Spleen (tissue), 7 donors: ENCODE data around the gene CTLA4.

Experiments
- POLR2A ChIP-seq, 3 donors: fragments of 450-650 bp; IDR thresholded peaks; one replicate each; pipeline ENCODE4 v1.5.1; 2017; ENCODE audit warnings: antibody characterized with exemption in 3 of 3, mild to moderate bottlenecking in 1 of 3
- POLR2AphosphoS5 ChIP-seq, 3 donors: sonication (generic); formaldehyde crosslinking; IDR thresholded peaks; one replicate each; pipeline ENCODE4 v1.5.1; 2017; ENCODE audit warnings: antibody characterized with exemption in 3 of 3
- TF ChIP-seq, protein P1 (sequence below), 11 experiments: fragments of 200-600 bp in 7 of 11; fragments of 450-650 bp in 4 of 11; sonication (generic) in 4 of 11; IDR thresholded peaks in 8 of 11; conservative IDR thresholded peaks in 3 of 11; 1 replicate in 7 of 11; 2 replicates in 4 of 11; pipeline versions ENCODE4 v1.4.0 to v1.8.0; 2016 to 2021; ENCODE audit warnings: antibody characterized with exemption in 11 of 11, inconsistent platforms in 4 of 11, mild to moderate bottlenecking in 1 of 11
- donor health status: DM: no; HTN: no; CAD: no; lungs with moderate emphysema.
- donor health status: DM: no; HTN: no; CAD: no.
- donor health status: DM: no; HTN: no; CAD: no.

- TF ChIP-seq, protein P1, sequence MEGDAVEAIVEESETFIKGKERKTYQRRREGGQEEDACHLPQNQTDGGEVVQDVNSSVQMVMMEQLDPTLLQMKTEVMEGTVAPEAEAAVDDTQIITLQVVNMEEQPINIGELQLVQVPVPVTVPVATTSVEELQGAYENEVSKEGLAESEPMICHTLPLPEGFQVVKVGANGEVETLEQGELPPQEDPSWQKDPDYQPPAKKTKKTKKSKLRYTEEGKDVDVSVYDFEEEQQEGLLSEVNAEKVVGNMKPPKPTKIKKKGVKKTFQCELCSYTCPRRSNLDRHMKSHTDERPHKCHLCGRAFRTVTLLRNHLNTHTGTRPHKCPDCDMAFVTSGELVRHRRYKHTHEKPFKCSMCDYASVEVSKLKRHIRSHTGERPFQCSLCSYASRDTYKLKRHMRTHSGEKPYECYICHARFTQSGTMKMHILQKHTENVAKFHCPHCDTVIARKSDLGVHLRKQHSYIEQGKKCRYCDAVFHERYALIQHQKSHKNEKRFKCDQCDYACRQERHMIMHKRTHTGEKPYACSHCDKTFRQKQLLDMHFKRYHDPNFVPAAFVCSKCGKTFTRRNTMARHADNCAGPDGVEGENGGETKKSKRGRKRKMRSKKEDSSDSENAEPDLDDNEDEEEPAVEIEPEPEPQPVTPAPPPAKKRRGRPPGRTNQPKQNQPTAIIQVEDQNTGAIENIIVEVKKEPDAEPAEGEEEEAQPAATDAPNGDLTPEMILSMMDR (IDR thresholded peaks at IDR 0.05 in 8 of 11, conservative IDR thresholded peaks at IDR 0.05 in 3 of 11) = no peak
- no peak for TF ChIP-seq POLR2AphosphoS5 (IDR thresholded peaks at IDR 0.05)
- no peak for TF ChIP-seq POLR2A (IDR thresholded peaks at IDR 0.05)
Measured at GRCh38 chr2:203870481-203870880, 2.9 kb downstream of the CTLA4 start.
